HG02759 (cell line): ENCODE results near the gene THAP12.
"Not testable (repeated sequence)": the region's sequence is repeated elsewhere in the genome, so short reads cannot be mapped to it uniquely, and the experiment has no call there.

Experiments
- ATAC-seq: cut with Tn5 transposase; IDR thresholded peaks from one replicate; pipeline ENCODE4 v1.9.1; 2021; ENCODE audit warnings: mild to moderate bottlenecking, moderate library complexity; ENCODE audit not compliant: unreplicated experiment

Gene THAP12, protein sequence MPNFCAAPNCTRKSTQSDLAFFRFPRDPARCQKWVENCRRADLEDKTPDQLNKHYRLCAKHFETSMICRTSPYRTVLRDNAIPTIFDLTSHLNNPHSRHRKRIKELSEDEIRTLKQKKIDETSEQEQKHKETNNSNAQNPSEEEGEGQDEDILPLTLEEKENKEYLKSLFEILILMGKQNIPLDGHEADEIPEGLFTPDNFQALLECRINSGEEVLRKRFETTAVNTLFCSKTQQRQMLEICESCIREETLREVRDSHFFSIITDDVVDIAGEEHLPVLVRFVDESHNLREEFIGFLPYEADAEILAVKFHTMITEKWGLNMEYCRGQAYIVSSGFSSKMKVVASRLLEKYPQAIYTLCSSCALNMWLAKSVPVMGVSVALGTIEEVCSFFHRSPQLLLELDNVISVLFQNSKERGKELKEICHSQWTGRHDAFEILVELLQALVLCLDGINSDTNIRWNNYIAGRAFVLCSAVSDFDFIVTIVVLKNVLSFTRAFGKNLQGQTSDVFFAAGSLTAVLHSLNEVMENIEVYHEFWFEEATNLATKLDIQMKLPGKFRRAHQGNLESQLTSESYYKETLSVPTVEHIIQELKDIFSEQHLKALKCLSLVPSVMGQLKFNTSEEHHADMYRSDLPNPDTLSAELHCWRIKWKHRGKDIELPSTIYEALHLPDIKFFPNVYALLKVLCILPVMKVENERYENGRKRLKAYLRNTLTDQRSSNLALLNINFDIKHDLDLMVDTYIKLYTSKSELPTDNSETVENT

DNA sequence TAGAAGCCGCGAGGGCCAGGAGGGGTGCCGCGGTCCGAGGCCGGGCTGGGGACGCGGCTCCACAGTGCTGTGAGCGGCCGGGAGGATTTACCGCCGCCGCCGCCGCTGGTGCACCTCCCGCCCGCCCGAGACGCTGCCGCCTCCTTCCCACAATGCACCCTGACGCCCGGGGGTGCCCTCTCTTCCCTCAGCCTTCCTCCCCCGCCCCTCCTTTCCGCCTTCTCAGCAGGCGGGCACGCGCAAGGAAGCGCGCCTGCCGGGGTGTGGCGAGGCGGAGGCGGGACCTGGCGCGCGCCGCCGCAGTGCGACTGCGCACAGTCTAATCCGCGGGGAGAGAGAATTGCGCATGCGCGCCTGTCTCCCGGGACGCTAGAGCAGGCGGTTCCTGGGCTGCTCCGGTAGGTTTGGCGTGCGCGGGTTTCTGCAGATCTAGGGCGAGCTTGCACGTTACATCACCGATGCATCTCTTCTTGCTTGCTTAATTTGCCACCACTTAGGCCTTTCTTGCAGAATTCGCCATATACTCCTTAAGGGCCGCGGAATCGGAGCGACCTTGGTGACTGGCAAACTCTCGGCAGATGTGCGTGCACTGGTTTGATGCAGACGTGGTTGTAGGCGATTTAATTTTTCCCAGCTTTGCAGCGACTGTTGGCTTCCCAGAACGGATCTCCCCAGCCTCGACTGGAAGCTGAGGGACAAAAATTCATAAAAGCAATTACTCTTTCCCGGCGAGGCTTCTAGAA, at the start of gene THAP12, which contains the start of gene GVQW3:
TSS of gene THAP12 (minus strand) at position 156 of the 743 bp plus-strand sequence. CDS start 296 bp downstream, outside the sequence.
TSS of gene GVQW3 (plus strand) at position 347 of the 743 bp plus-strand sequence. CDS start 506 bp downstream, outside the sequence.
- peak; percentile 80 for ATAC-seq

DNA sequence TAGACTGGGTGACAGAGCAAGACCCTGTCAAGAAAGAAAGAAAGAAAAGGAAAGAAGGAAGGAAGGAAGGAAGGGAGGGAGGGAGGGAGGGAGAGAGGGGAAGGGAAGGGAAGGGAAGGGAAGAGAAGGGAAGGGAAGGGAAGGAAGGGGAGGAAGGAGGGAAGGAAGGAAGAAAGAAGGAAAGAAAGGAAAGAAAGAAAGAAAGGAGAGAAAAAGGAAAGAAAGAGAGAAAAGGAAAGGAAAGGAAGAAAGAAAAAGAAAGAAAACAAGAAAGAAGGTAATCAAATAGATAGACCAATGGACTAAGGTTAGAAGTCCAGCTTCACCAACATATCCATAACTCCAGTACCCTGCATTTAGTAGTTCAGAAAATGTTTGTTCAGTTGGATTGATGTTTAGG, 45.7 kb upstream of the THAP12 start:
- no peak for ATAC-seq

DNA sequence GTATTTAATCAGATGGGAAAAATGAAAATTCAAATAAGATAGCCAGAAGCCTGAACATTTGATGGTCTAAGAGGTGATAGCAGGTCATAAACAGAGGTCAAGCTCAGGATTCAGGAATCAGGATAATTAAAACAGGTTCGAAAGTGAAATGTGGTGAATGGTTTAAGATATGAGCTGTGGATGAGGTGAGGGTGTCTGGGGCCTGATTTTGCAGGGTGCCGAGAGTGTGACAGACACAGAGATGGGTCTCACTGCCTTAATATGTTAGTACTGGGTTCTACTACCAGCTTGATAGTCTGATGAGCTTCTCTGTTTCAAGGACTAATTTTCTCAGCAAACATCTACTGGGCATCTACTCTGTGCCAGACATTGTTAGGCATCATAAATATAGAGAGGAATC, 44.0 kb upstream of the THAP12 start:
- no peak for ATAC-seq

DNA sequence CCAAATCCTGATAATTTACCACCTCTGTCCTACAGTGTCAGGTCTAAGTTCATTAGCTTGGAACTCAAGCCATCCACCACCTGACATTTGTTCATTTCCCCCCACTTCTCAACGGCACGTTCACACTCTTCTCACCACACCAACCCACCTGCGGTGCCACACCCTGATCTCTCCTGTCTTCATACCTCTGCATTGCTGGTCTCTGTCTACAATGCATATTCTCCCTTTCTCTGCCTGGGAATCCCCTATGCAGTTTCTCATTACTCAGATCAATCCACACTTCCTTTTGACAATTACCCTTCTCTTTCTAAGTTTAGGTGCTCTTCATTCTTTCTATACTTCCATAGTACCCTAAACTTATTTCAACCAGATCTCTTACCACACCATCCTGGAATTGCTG, 43.4 kb upstream of the THAP12 start:
- ATAC-seq, result peak; percentile 67

DNA sequence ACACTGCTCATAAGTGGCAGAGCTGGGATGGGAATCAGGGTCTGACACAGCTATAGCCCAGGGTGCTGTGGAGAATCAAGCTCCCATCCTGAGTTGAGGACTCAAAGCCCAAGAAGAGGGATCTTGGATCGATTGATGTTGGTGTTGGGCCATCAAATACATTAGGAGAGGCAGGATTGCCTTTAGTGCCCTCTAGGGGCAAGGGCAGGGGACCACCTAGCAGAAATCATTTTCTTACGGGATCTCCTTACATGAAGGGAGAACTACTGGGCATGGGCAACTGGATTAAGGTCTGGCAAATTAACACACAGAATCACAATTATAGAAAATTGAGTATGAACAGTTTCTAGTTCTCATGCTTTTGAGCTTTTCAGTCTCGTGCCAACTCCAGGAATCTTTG, 39.0 kb upstream of the THAP12 start:
- ATAC-seq, result no peak

DNA sequence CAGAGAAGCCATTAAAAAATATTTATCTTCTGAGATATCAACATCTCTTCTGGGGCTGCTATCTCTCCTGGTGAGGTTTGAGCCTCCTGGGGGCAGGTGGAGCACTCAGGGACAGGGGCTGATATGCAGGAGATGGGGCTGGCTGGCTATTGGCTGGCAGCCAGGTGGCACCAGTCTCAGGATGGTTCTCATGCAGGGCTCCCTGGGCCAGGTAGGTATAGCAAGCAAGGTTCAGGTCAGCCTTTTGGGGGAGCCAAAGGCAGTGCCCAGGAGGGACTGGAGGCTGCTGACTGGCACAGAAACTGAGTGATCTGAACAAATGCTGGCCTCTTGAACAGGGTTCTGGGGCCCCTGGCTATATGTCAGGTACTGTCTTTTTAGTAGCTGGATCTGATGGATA, 34.1 kb upstream of the THAP12 start:
- ATAC-seq, result no peak

DNA sequence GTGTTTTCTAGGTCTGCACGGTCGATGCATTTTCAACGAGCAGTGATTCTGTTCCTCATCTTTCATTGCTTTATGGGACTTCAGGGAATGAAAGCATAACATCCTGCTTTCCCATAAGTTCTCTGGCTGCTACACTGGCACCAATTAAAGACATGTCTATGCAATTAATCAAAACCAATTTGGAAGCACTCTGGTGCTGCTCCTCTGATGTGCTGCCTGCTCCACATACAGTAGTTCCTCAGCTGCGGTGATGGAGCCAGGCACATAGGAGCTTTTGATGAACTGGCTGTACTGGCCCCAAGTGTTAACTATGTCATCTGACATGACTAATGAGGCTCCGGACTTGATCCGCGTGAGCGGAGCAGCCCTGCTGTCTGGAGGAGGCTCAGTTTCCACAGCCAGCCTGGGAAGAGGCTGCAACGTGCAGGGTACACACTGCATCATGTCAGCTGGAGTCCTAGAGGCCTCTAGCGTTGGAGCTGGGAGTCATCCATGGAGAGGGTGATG, 30.0 kb upstream of the THAP12 start:
- ATAC-seq, result no peak

DNA sequence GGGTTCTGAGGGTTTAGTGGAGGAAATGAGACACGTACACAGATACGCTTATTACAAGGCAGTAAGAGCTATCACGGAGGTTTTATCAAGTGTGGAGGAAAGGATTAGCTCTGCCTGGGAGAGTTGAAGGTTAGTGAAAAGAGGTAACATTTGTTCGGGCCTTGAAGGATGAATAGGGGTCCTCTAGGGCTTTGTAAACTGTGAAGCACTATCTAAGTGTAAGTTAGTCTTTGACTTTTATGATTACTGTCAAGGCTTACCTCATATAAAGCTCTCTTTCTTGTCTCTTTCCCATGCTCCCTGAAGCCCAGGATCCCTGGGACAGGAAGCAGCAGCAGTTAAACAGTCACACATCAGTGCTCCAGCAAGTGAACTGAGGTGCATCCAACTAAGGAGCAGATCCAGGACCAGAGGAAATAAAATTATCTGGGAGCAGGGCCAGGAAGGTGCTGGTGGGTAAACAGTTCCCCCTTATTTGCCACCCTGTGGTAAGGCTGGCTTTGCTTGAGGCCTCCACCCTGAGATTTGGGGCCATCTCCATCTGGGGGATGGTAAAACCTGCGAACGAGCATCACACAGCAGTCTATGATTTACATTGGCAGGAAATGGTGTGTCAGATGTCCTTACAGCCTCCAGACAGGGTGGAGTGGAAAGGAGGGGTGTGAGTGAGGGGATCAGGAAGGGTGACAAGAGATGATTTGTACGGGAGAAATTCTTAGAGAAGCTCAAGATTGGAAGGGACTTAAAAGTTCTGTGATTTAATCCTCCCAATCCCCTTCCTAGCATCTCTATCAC, 27.4 kb upstream of the THAP12 start:
- ATAC-seq, result no peak

DNA sequence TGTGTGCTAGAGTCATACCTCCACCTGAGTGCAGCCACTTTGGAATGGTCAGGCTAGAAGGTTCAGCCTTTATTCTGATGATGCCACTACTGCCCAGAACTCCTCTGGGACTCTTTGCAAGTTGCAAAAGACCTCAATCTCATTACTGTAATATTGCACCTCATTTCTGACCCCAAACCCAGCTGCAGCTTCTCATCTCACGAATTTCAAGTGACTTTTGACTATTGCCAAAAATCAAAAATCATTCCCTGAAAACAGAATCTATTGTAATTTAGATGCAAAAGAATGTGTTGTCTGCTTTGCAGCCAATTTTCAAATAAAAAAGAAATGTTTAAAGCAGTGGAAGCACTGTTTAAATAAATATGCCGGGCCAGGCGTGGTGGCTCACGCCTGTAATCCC, 25.4 kb upstream of the THAP12 start:
- ATAC-seq, result no peak

DNA sequence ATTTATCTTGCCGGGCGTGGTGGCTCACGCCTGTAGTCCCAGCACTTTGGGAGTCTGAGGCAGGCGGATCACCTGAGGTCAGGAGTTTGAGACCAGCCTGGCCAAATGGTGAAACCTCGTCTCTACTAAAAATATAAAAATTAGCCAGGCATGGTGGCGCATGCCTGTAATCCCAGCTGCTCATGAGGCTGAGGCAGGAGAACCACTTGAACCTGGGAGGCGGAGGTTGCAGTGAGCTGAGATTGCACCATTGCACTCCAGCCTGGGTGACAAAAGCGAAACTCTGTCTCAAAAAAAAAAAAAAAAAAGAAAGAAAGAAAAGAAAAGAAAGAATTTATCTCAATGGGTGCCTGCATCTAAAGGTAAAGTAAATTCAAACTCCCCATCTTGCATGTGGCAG, 20.6 kb upstream of the THAP12 start:
- ATAC-seq, result not testable (repeated sequence)

DNA sequence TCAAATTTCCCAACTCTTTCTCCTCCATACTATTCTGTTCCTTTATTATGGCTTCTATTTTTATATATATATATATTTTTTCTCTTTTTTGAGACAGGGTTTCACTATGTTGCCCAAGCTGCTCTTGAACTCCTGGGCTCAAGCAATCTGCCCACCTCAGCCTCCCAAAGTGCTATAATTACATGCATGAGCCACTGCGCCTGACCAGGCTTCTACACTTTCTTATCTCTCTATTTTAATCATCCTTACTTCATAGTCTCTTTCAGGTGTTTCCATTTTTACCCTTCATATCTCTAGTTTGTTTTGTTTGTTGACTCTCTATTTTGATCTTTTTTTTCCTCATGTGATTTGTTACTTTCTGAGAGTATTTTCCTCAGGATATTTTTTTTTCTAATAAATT, 20.0 kb upstream of the THAP12 start:
- ATAC-seq, result no peak

DNA sequence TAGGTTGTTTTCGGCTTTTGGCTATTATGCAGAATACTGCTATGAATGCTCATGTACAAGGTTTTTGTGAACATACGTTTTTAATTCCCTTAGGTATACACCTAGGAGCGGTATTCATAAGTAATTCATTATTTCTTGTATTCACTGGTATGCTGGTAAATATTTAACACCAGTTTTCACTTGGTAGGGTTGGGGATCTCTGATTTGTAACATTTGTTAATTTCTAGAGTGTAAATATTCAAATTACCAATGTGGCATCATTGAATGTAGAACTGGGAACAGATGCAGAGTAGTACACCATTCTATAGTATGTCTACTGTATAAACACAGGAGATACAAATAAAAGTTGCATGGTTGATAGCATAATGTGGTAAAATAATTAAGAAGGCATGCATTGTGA, 16.5 kb upstream of the THAP12 start:
- ATAC-seq, result no peak

DNA sequence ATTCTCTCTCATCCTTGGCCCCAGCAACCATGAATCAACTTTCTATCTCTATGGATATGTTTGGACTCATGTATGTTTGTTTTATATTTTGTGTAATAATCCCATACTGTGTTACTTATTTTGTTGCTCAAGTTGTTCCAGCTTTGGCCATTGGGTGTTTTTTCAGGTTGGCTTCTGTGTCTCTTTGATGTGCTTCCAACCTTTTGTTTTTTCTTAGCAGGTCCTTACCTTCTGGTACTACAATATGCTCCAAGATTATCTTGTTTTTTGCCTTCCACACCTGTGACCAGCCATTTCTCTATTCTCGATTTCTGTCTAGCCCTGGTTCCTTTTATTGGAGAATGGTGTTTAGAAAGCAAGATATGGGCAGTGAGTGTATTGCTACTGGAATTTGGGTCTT, 14.4 kb upstream of the THAP12 start:
- no peak for ATAC-seq

DNA sequence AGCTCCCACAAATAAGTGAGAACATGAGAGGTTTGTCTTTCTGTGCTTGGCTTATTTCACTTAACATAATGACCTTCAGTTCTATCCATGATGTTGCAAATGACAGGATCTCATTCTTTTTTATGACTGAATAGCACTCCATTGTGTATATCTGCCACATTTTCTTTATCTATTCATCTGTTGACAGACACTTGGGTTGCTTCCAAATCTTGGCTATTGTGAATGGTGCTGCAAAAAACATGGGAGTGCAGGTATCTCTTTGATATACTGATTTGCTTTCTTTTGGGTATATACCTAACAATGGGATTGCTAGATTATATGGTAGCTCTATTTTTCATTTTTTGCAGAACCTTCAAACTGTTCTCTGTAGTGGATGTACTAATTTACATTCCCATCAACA, 13.5 kb upstream of the THAP12 start:
- ATAC-seq, result no peak

DNA sequence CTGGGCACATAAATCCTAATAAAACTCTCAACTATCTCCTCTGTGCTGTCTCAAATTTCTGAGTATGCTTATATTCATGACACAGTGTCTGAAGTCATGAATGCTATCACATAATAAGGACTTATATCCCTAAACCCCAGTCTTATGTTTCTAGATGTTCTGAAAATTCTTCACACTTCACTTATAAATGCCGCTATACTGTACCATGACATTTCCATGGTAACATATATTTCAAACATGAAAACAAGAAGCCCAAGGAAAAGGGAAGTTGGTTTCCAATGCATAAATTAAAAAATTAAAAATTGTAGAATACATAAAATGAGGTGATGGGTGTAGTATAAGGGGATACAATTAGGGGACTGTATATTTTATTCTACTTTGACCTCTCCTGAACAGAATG, 11.9 kb upstream of the THAP12 start:
- no peak for ATAC-seq

DNA sequence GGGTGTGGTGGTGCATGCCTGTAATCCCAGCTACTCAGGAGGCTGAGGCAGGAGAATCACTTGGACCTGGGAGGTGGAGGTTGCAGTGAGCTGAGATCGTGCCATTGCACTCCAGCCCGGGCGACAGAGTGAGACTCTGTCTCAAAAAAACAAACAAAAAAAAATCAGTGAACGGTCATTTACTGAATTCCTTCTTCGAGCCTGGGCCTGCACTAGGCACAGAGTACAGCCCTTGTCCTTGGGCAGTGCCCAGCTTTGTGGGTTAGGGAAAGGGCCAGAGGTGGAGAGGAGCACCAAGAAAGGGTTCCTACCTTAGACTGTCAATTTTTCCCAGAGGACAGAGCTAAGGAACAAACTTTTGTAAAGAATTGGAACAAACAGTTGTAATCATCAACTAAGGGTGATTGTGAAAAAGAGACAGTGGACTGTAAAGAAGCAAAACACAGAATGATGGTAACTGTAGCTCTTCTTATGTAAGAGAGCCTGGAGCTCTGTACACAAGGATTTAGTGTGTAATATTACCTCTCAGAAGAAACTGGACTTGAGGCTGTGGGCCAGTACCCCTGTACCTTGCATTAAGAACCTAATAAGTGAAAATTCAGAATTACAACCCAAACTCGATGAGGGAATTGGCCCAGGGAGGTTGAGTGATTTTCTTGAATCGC, 11.0 kb upstream of the THAP12 start:
- ATAC-seq, result no peak

DNA sequence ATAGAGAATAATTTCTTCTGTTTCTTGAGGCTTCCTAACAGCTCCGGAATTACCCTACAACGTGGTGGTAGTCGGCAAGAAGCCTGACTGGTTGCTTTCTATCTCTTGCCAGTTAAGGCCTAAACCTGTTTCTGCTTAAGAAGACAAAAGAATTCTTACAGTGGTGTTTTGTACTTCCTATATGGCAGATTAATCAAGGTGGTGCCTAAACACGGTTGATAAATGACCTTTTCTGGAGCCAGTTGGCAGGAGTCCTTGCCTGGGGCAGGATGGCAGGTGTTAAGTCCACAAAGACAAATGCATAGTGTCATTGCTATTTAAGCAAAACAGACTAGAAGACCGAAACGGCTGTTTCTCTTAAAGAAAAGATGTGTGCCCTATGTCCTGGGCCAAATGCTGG, 10.1 kb upstream of the THAP12 start:
- no peak for ATAC-seq

DNA sequence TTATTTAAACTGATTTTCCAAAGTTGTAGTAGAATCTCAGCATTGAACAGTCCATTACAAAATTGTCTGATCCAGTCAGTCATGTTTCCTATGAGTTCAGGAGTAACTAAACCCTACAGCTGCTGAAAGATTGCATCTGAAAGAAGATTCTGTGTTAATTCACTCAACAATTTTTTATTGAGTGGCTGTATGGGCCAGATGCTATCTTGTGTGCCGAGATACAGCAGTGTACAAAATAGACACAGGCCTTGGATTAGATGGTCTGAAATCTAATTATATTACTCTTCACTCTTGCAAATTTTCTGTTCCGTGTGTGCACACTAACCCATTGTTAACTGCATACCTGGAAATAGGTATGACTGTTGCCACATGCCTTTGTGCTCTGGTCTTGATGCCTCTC, 7.5 kb upstream of the THAP12 start:
- ATAC-seq, result no peak

DNA sequence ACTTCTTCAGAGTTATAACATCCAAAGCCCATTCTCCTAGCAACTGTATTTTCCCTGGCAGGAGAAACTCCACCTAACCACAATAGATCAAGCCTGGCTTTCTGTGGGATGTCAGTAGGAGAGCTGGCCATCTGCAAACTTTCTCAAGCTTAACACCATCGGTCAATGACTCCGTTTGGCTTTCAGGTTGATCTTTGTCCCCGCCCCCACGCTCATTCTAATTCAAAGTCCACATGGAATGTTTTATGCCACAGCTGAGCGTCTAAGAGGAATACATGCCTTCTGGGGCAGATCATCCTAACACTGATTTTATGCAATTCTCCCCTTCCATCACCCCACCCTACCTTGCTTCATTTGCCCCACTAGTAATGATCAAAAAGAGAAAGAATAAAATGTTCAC, 5.0 kb upstream of the THAP12 start:
- ATAC-seq, result no peak

DNA sequence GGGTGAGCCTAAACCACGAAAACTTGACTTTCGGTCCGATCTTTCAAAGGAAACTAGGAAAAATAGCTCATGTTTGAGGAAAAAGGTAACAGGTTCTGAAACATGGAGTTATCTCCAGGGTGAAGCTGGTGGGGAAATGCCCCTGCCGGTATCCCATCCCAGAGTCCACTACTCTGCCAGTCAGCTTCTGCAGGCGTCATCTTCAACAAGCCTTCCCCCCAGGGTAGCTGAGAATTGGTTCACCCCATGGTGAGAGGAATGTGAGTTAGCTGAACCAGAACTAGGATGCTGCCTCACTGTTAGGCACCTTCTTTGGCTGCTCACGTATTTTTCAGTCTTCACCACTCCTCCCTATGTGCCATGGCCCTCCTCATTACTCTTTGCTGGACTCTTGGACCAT, 1.3 kb upstream of the THAP12 start:
- no peak for ATAC-seq
